IPS-NIHi7 (cell line): ENCODE results near the gene HAS3.
A peak's percentile ranks its signal among the peaks of the same experiment; 100 is the strongest.
"Not testable (repeated sequence)": the region's sequence is repeated elsewhere in the genome, so short reads cannot be mapped to it uniquely, and the experiment has no call there.

Experiments
- DNase-seq: peaks from one replicate; pipeline ENCODE4 v3.0.0; 2012; ENCODE audit warnings: mixed read lengths; ENCODE audit errors: extremely low spot score

The HAS3 gene

GRCh38 chr16:69116256-69116875 lies 10.9 kb downstream of the HAS3 start:
- DNase-seq = no peak

- no peak for DNase-seq
Observed at GRCh38 chr16:69116906-69117305, 11.5 kb downstream of the HAS3 start.

- DNase-seq = no peak
Observed at GRCh38 chr16:69118468-69118867, 13.0 kb downstream of the HAS3 start.

- no peak for DNase-seq
Observed at GRCh38 chr16:69118994-69119393, 13.5 kb downstream of the HAS3 start.

- DNase-seq = no peak
Observed at GRCh38 chr16:69119536-69119935, 14.1 kb downstream of the HAS3 start.

- DNase-seq = no peak
Observed at GRCh38 chr16:69120096-69120664, 14.7 kb downstream of the HAS3 start.

- DNase-seq = no peak
Observed at GRCh38 chr16:69123910-69124309, 18.5 kb downstream of the HAS3 start.

GRCh38 chr16:69124406-69124805 lies 19.0 kb downstream of the HAS3 start:
- DNase-seq = not testable (repeated sequence)

GRCh38 chr16:69124961-69125360 lies 19.5 kb downstream of the HAS3 start:
- not testable (repeated sequence) for DNase-seq

- DNase-seq = no peak
Observed at GRCh38 chr16:69126221-69126620, 20.8 kb downstream of the HAS3 start.

- DNase-seq = not testable (repeated sequence)
Observed at GRCh38 chr16:69126801-69127200, 21.3 kb downstream of the HAS3 start.

- DNase-seq = no peak
Observed at GRCh38 chr16:69127966-69128510, 22.6 kb downstream of the HAS3 start.

GRCh38 chr16:69130461-69130860 lies 25.0 kb downstream of the HAS3 start:
- no peak for DNase-seq

- DNase-seq = peak; percentile 84
Observed at GRCh38 chr16:69131167-69131838, 25.9 kb downstream of the HAS3 start.

GRCh38 chr16:69131839-69132423 lies 26.5 kb downstream of the HAS3 start:
- DNase-seq = peak; percentile 97

GRCh38 chr16:69132424-69133252 lies 27.2 kb downstream of the HAS3 start, which contains the start of the genes CHTF8 and UTP4:
TSS of gene CHTF8 (minus strand) at chr16:69132588. CDS start at chr16:69121458, 11,130 bp downstream.
TSS of gene UTP4 (plus strand) at chr16:69132649. CDS start at chr16:69133460, 811 bp downstream.
- DNase-seq = peak; percentile 88

GRCh38 chr16:69133373-69133954 lies 28.0 kb downstream of the HAS3 start:
- DNase-seq = no peak

GRCh38 chr16:69138608-69139007 lies 33.2 kb downstream of the HAS3 start:
- no peak for DNase-seq

- DNase-seq = not testable (repeated sequence)
Observed at GRCh38 chr16:69139464-69139863, 34.0 kb downstream of the HAS3 start.

GRCh38 chr16:69141014-69141413 lies 35.6 kb downstream of the HAS3 start:
- DNase-seq = no peak

- no peak for DNase-seq
Observed at GRCh38 chr16:69141936-69142335, 36.5 kb downstream of the HAS3 start.
